Upper lobe of right lung (tissue), 1 donor: Measurements from ENCODE around the gene MLLT10. TPM values are rescaled to one million over a fixed set of nuclear protein-coding genes. Genes with fewer than 3 reads are reported as not detected.
A peak's percentile ranks its signal among the peaks of the same experiment; 100 is the strongest.

Experiments
- ATAC-seq: fragments of 200-7000 bp; cut with Tn5 transposase; one replicate; pipeline ENCODE4 v1.9.1; 2020; ENCODE audit warnings: mild to moderate bottlenecking, moderate library complexity
- DNase-seq: peaks from one replicate; pipeline ENCODE4 v3.0.0-alpha.2; 2020
- H3K27ac ChIP-seq: fragments of 200-600 bp; one replicate; pipeline ENCODE4 v1.8.0; 2022
- H3K27me3 ChIP-seq: fragments of 200-600 bp; one replicate; pipeline ENCODE4 v1.8.0; 2022; ENCODE audit warnings: mild to moderate bottlenecking
- H3K36me3 ChIP-seq: fragments of 200-600 bp; one replicate; pipeline ENCODE4 v1.8.0; 2022
- H3K4me1 ChIP-seq: fragments of 200-600 bp; one replicate; pipeline ENCODE4 v1.8.0; 2022
- H3K4me3 ChIP-seq: fragments of 200-600 bp; one replicate; pipeline ENCODE4 v1.8.0; 2022; ENCODE audit warnings: mild to moderate bottlenecking
- H3K9me3 ChIP-seq: fragments of 200-600 bp; one replicate; pipeline ENCODE4 v1.8.0; 2022
- CTCF ChIP-seq: fragments of 200-600 bp; IDR thresholded peaks from one replicate; pipeline ENCODE4 v1.8.0; 2022; ENCODE audit warnings: antibody characterized with exemption
- intact Hi-C: fragments of 100-400 bp; cut with DNase I; formaldehyde crosslinking; loops from one replicate; pipeline ENCODE4 v1.11.0; 2022
- long read RNA-seq: library from polyadenylated mRNA; unstranded; transcript quantifications from one replicate; pipeline ENCODE4 v2.0.0, GENCODE V29; 2021
- total RNA-seq: library from RNA; stranded (reverse); fragmentation: NEBNext Ultra II Directional; extraction: Animal tissue kit (Norgen Biotek cat#: 25700); gene quantifications from one replicate; pipeline ENCODE4 v1.2.1, GENCODE V29; 2021
- donor health status: DM: no; HTN: yes; CAD: no; lungs with severe emphysema.

Gene MLLT10
- 60.6 TPM for total RNA-seq
- long read RNA-seq, partial matches to known transcripts, result 1 of 10 reads
- long read RNA-seq, other reads (novel, unspliced or antisense), result 8 of 10 reads

GRCh38 chr10:21533467-21534279 lies at the start of gene MLLT10:
TSS of gene MLLT10 (plus strand) at chr10:21534232. CDS start at chr10:21534645, 413 bp downstream.
- Histone ChIP-seq H3K27ac (peak within 1 kb of the TSS; percentile 97), H3K27me3 (no peaks in the 10 kb centered on the region), H3K4me3 (peak within 1 kb of the TSS; percentile 78), H3K9me3 (no peaks in the 10 kb centered on the region), H3K4me1 (peaks cover 13% of the 10 kb centered on the region), H3K36me3 (peaks cover 16% of the 10 kb centered on the region)
- peak; percentile 99 for DNase-seq
- intact Hi-C loops, result no loop called here
- peak; percentile 33 for TF ChIP-seq CTCF
- peak; percentile 98 for ATAC-seq

DNA sequence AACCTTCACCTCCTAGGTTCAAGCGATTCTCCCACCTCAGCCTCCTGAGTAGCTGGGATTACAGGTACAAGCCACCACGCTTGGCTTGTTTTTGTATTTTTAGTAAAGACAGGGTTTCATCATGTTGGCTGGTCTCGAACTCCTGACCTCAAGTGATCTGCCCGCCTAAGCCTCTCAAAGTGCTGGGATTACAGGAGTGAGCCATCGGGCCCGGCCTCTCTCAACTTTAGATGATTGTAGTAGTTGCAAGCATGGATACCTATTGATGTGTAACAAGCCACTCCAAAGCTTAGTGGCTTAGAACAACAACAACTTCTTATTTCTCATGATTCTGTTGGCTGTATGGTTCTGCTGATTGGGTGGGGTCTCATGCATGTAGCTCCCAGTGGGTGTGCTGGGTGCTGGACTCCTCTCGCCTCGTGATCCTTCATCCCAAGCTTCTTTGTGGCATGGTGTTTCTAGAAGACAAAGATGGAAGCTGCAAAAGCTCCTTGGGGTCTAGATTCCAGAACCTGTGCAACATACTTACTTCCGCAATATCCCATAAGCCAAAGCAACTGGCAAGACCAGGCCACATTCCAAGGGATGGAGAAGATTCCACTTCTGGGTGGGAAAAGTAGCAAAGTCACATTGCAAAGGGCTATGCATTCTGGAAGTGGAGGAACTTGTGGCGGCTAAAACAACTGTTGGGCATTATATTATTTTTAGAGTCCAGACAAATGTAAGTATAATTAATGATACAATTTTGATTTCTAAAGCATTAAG lies 46.4 kb upstream of the MLLT10 start:
- Histone ChIP-seq H3K27me3 (no peaks in the 10 kb centered on the region), H3K36me3 (no peaks in the 10 kb centered on the region), H3K4me3 (no peak overlapping the region), H3K4me1 (no peaks in the 10 kb centered on the region), H3K9me3 (no peaks in the 10 kb centered on the region), H3K27ac (no peak overlapping the region)
- intact Hi-C loops, result no loop called here
- TF ChIP-seq CTCF, result no peak
- ATAC-seq, result no peak
- DNase-seq, result no peak

GRCh38 chr10:21488246-21488956 lies 45.6 kb upstream of the MLLT10 start:
- no peaks in the 10 kb centered on the region for H3K9me3 ChIP-seq
- DNase-seq (no peak), ATAC-seq (no peak)
- H3K27me3 ChIP-seq, result no peaks in the 10 kb centered on the region
- TF ChIP-seq CTCF, result no peak
- no peak overlapping the region for H3K27ac ChIP-seq
- H3K36me3 ChIP-seq, result no peaks in the 10 kb centered on the region
- no peak overlapping the region for H3K4me3 ChIP-seq
- no peaks in the 10 kb centered on the region for H3K4me1 ChIP-seq
- intact Hi-C loops, result no loop called here

GRCh38 chr10:21488957-21489446 lies 45.0 kb upstream of the MLLT10 start:
- no peak for DNase-seq
- peaks cover 3% of the 10 kb centered on the region for H3K4me1 ChIP-seq
- intact Hi-C loops, result no loop called here

More at GRCh38 chr10:21488957-21489446, 45.0 kb upstream of the MLLT10 start:
- no peak for TF ChIP-seq CTCF
- no peaks in the 10 kb centered on the region for H3K36me3 ChIP-seq
- no peak for ATAC-seq
- no peak overlapping the region for H3K27ac ChIP-seq
- H3K9me3 ChIP-seq, result no peaks in the 10 kb centered on the region
- no peaks in the 10 kb centered on the region for H3K27me3 ChIP-seq
- no peak overlapping the region for H3K4me3 ChIP-seq
